GM12875 (cell line): ENCODE measurements around the gene NAV2.

Experiments
- H3K4me3 ChIP-seq: one replicate; pipeline ENCODE4 v1.5.1; 2011; ENCODE audit warnings: low read depth, low read length, control low read depth
- CTCF ChIP-seq: IDR thresholded peaks from 2 replicates; pipeline ENCODE4 v1.5.1; 2011; ENCODE audit warnings: low read depth, mild to moderate bottlenecking, control low read depth, inconsistent platforms, low read length, moderate library complexity, borderline replicate concordance; ENCODE audit not compliant: insufficient read depth

NAV2 gene

GRCh38 chr11:20155683-20156279, 443.1 kb downstream of the NAV2 start:
- no peak overlapping the region for H3K4me3 ChIP-seq

GRCh38 chr11:20156280-20156875, 443.7 kb downstream of the NAV2 start:
- TF ChIP-seq CTCF, result no peak
- no peak overlapping the region for H3K4me3 ChIP-seq

More at GRCh38 chr11:20155683-20156279, 443.1 kb downstream of the NAV2 start:
- TF ChIP-seq CTCF, result no peak

- no peak overlapping the region for H3K4me3 ChIP-seq
- TF ChIP-seq CTCF, result no peak
Observed at GRCh38 chr11:20156876-20157613, 444.4 kb downstream of the NAV2 start.

- no peak for TF ChIP-seq CTCF
- no peak overlapping the region for H3K4me3 ChIP-seq
Observed at GRCh38 chr11:20157728-20158127, 445.1 kb downstream of the NAV2 start.

GRCh38 chr11:20158597-20159257, 446.1 kb downstream of the NAV2 start:
- H3K4me3 ChIP-seq, result no peak overlapping the region
- TF ChIP-seq CTCF, result no peak

- no peak overlapping the region for H3K4me3 ChIP-seq
Observed at GRCh38 chr11:20159466-20160381, 447.1 kb downstream of the NAV2 start.

More at GRCh38 chr11:20159466-20160381, 447.1 kb downstream of the NAV2 start:
- no peak for TF ChIP-seq CTCF
